K562 (cell line): ENCODE data around the gene PTCH1. TPM values are rescaled to one million over a fixed set of nuclear protein-coding genes. Genes with fewer than 3 reads are reported as not detected.
A peak's percentile ranks its signal among the peaks of the same experiment; 100 is the strongest.

Experiments
- ETV1 ChIP-seq: fragments of 450-650 bp; conservative IDR thresholded peaks from 2 replicates; pipeline ENCODE4 v1.6.1; 2016; ENCODE audit warnings: missing genetic modification characterization, control low read depth, low read depth, missing compliant biosample characterization
- GTF2B ChIP-seq: IDR thresholded peaks from 2 replicates; pipeline ENCODE4 v1.6.1; 2011; ENCODE audit not compliant: insufficient read length; ENCODE audit errors: extremely low read depth
- HLTF ChIP-seq: fragments of 450-650 bp; IDR thresholded peaks from 2 replicates; pipeline ENCODE4 v1.6.1; 2016
- MECOM ChIP-seq: fragments of 250-450 bp; sonication (Bioruptor Pico); IDR thresholded peaks from 2 replicates; pipeline ENCODE4 v1.8.0; 2022; ENCODE audit warnings: inconsistent platforms
- NR1H2 ChIP-seq: sonication (generic); formaldehyde crosslinking; IDR thresholded peaks from 2 replicates; pipeline ENCODE4 v1.4.0; 2020; ENCODE audit warnings: mild to moderate bottlenecking, missing genetic modification reagents
- POLR2G ChIP-seq: fragments of 200-400 bp; formaldehyde crosslinking; IDR thresholded peaks from 2 replicates; pipeline ENCODE4 v1.6.1; 2017; ENCODE audit warnings: low read depth, mild to moderate bottlenecking, antibody characterized with exemption, low read length, moderate library complexity
- RNF2 ChIP-seq: sonication (generic); IDR thresholded peaks from 2 replicates; pipeline ENCODE4 v1.6.1; 2016
- RUNX1 ChIP-seq: sonication (generic); IDR thresholded peaks from 2 replicates; pipeline ENCODE4 v1.6.1; 2016; ENCODE audit warnings: antibody characterized with exemption, low read depth
- TBP ChIP-seq: optimal IDR thresholded peaks from 2 replicates; pipeline ENCODE3; 2011; ENCODE audit warnings: low read depth, low read length, improper control_type of control experiment
- ZBED1 ChIP-seq: IDR thresholded peaks from 2 replicates; pipeline ENCODE4 v1.6.1; 2014
- ZBTB40 ChIP-seq, 2 experiments: fragments of 450-650 bp in 1 of 2; sonication (generic) in 1 of 2; formaldehyde crosslinking in 1 of 2; IDR thresholded peaks; 2 replicates each; pipeline versions ENCODE4 v1.7.1 to v1.9.0; 2016 to 2022; ENCODE audit warnings: inconsistent platforms in 1 of 2, mild to moderate bottlenecking in 1 of 2, missing genetic modification reagents in 1 of 2
- ZFX ChIP-seq: sonication (generic); formaldehyde crosslinking; IDR thresholded peaks from 2 replicates; pipeline ENCODE4 v1.8.0; 2022; ENCODE audit warnings: mild to moderate bottlenecking, missing genetic modification reagents, moderate library complexity
- ZNF212 ChIP-seq: fragments of 450-650 bp; formaldehyde crosslinking; IDR thresholded peaks from 2 replicates; pipeline ENCODE4 v1.4.0; 2020; ENCODE audit warnings: mild to moderate bottlenecking
- ZNF511 ChIP-seq: sonication (generic); formaldehyde crosslinking; IDR thresholded peaks from 2 replicates; pipeline ENCODE4 v1.8.0; 2022; ENCODE audit warnings: mild to moderate bottlenecking, missing genetic modification reagents
- ZNF79 ChIP-seq: fragments of 250-450 bp; sonication (Bioruptor Pico); IDR thresholded peaks from 2 replicates; pipeline ENCODE4 v1.4.0; 2020; ENCODE audit warnings: low read depth, mild to moderate bottlenecking, moderate library complexity
- polyA plus RNA-seq, 8 experiments: library from polyadenylated mRNA; depleted of rRNA in 4 of 8; stranded (reverse) in 5 of 8; unstranded in 3 of 8; fragments of >200 nt; fragmentation: Nextera tagmentation in 2 of 8; fragmentation: Illumina TruSeq in 1 of 8; extraction: Ambion mirVana in 2 of 8; extraction: Trizol in 1 of 8; gene quantifications; 2 replicates each; pipeline versions ENCODE4 v1.2.1 to v1.2.3, GENCODE V29; 2011 to 2014; ENCODE audit warnings: inconsistent platforms in 1 of 8, missing spikeins in 1 of 8
- total RNA-seq, 7 experiments: library from RNA; depleted of rRNA in 6 of 7; stranded (reverse); fragments of >200 nt in 6 of 7; fragmentation: Illumina TruSeq in 2 of 7; extraction: Trizol in 2 of 7; gene quantifications; 2 replicates each; pipeline versions ENCODE4 v1.2.1 to v1.2.3, GENCODE V29; 2011 to 2021; ENCODE audit warnings: low replicate concordance in 1 of 7

The PTCH1 gene
- total and polyA plus RNA-seq, 9 of the 15 experiments (the other 6 are each of a cell fraction or from before 2014, with no cell fraction given) = 0.70 to 9.9 (median 3.8) TPM

GRCh38 chr9:95511952-95512708, 4.6 kb downstream of the PTCH1 start (continued):
- TF ChIP-seq MECOM (0 out of 2 replicates have a peak, but pooled peaks have one; percentile 18), ZNF212 (CRISPR knock-in tag) (no peak), GTF2B (no peak), ZNF79 (CRISPR knock-in tag) (peak; percentile 95), ETV1 (tag) (peak; percentile 58), ZFX (CRISPR knock-in tag) (peak; percentile 43), HLTF (no peak), ZBED1 (no peak), POLR2G (peak; percentile 46; the same call in 1 of the 2 replicates), RUNX1 (peak; percentile 25; the same call in 1 of the 2 replicates), TBP (peak; percentile 41), RNF2 (peak; percentile 29; the same call in 1 of the 2 replicates), ZNF511 (CRISPR knock-in tag) (peak; percentile 56; the same call in 1 of the 2 replicates), ZBTB40 (IDR thresholded peaks at IDR 0.05) (peak; percentile 76), ZBTB40 (CRISPR knock-in tag; IDR thresholded peaks at IDR 0.05) (no peak), NR1H2 (CRISPR knock-in tag) (no peak)
